Duodenal mucosa (tissue), 2 donors: ENCODE measurements around the gene MLLT1.
"Not testable (repeated sequence)": the region's sequence is repeated elsewhere in the genome, so short reads cannot be mapped to it uniquely, and the experiment has no call there.

Experiments
- H3K27ac ChIP-seq: one replicate; pipeline ENCODE4 v1.7.0; 2013; ENCODE audit warnings: low read depth, low read length
- H3K27me3 ChIP-seq, 2 donors: one replicate each; pipeline ENCODE4 v1.7.0; 2013; ENCODE audit warnings: low read length in 2 of 2, control low read depth in 1 of 2; ENCODE audit not compliant: insufficient read depth in 2 of 2, control insufficient read depth in 1 of 2
- H3K36me3 ChIP-seq, 2 donors: one replicate each; pipeline ENCODE4 v1.7.0; 2013; ENCODE audit warnings: low read length in 2 of 2, control low read depth in 1 of 2; ENCODE audit not compliant: insufficient read depth in 2 of 2, control insufficient read depth in 1 of 2
- H3K4me1 ChIP-seq, 2 donors: one replicate each; pipeline ENCODE4 v1.7.0; 2013; ENCODE audit warnings: low read length in 2 of 2, control low read depth in 1 of 2; ENCODE audit not compliant: insufficient read depth in 2 of 2, control insufficient read depth in 1 of 2
- H3K4me3 ChIP-seq, 2 donors: one replicate each; pipeline ENCODE4 v1.7.0; 2013; ENCODE audit warnings: low read length in 2 of 2, low read depth in 1 of 2
- H3K9ac ChIP-seq, 2 donors: one replicate each; pipeline ENCODE4 v1.7.0; 2013; ENCODE audit warnings: low read length in 2 of 2, low read depth in 1 of 2
- H3K9me3 ChIP-seq, 2 donors: one replicate each; pipeline ENCODE4 v1.7.0; 2013; ENCODE audit warnings: low read length in 2 of 2, control low read depth in 1 of 2; ENCODE audit not compliant: control insufficient read depth in 1 of 2

Gene MLLT1, protein sequence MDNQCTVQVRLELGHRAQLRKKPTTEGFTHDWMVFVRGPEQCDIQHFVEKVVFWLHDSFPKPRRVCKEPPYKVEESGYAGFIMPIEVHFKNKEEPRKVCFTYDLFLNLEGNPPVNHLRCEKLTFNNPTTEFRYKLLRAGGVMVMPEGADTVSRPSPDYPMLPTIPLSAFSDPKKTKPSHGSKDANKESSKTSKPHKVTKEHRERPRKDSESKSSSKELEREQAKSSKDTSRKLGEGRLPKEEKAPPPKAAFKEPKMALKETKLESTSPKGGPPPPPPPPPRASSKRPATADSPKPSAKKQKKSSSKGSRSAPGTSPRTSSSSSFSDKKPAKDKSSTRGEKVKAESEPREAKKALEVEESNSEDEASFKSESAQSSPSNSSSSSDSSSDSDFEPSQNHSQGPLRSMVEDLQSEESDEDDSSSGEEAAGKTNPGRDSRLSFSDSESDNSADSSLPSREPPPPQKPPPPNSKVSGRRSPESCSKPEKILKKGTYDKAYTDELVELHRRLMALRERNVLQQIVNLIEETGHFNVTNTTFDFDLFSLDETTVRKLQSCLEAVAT

DNA sequence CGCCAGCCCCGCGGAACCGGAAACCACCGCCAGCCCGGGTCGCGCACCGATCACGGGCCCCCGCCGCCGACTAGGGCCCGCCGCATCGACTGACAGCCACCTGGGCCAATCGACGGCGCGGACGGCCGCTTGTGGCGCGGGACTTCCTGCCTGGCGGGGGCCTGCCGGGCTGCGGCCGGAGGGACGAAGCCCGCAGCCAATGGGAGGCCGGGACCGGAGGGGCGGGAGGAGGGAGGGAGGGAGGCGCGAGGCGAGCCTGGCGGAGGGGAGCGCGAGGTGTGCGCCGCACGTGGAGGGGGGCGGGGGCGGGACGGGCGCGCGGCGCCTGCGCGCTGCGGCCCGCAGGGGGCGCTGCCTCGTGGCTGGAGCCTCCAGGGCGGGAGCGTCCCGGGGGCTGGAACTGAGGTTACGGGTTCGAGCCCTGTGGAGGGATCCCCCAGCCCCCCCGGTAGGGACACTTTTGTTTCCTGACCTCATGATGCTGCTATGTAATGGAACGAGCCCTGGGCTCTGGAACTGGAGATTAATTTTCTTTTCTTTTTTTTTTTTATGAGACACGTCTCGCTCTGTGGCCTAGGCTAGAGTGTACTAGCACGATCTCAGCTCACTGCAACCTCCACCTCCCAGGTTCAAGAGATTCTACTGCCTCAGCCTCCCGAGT is at the start of gene MLLT1:
Gene MLLT1, minus strand, starts transcription at position 45 of the 661 bp plus-strand sequence. CDS start 191 bp downstream, outside the sequence.
- H3K4me3 ChIP-seq = peak within 1 kb of the TSS; percentile 75 to 81
- H3K4me1 ChIP-seq = peaks cover 29 to 36% of the 10 kb centered on the region in 2 donors
- peak within 1 kb of the TSS; percentile 42 for H3K27ac ChIP-seq
- peaks cover 0 to 7% of the 10 kb centered on the region in 2 donors for H3K36me3 ChIP-seq
- H3K9ac ChIP-seq = peak within 1 kb of the TSS; percentile 66
- H3K27me3 ChIP-seq = no peaks in the 10 kb centered on the region
- no peaks in the 10 kb centered on the region for H3K9me3 ChIP-seq

DNA sequence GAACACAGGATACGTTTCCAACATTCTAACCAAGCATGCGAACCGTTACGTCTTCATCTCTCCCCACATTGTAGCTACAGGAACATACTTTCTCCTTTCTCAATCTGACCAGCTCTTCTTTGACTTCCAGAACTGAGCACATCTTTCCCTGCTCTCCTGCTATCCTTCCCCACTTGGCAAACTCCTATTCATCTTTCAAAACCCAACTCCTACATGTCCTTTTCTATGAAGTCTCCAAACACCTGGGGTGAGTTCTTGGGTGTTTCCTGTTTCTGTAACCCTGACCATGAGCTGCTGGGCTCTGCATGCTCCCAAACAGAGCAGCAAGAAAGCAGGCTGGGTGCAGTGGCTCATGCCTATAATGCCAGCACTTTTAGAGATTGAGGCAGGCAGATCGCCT is 47.0 kb upstream of the MLLT1 start:
- H3K27me3 ChIP-seq = no peaks in the 10 kb centered on the region
- H3K36me3 ChIP-seq = no peaks in the 10 kb centered on the region
- no peak overlapping the region for H3K9ac ChIP-seq
- no peaks in the 10 kb centered on the region for H3K9me3 ChIP-seq
- H3K4me3 ChIP-seq = no peak overlapping the region
- no peaks in the 10 kb centered on the region for H3K4me1 ChIP-seq
- H3K27ac ChIP-seq = no peak overlapping the region

DNA sequence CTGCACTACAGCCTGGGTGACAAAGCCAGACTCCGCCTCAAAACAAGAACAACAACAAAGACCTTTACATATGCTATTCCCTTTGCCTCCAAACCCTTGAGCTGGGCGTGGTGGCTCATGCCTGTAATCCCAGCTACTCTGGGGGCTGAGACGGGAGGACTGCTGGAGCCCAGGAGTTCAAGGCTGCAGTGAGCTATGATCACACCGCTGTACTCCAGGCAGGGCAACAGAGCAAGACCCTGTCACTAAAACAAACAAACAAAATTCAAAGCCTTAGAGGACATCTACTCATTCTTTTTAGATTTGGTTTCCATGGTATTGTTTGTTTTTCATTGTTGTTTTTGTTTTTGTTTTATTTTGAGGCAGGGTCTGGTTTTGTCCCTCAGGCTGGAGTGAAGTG is 45.8 kb upstream of the MLLT1 start:
- no peaks in the 10 kb centered on the region for H3K36me3 ChIP-seq
- H3K4me3 ChIP-seq = no peak overlapping the region
- no peaks in the 10 kb centered on the region for H3K4me1 ChIP-seq
- H3K27me3 ChIP-seq = no peaks in the 10 kb centered on the region
- H3K9ac ChIP-seq = no peak overlapping the region
- H3K9me3 ChIP-seq = no peaks in the 10 kb centered on the region
- no peak overlapping the region for H3K27ac ChIP-seq

DNA sequence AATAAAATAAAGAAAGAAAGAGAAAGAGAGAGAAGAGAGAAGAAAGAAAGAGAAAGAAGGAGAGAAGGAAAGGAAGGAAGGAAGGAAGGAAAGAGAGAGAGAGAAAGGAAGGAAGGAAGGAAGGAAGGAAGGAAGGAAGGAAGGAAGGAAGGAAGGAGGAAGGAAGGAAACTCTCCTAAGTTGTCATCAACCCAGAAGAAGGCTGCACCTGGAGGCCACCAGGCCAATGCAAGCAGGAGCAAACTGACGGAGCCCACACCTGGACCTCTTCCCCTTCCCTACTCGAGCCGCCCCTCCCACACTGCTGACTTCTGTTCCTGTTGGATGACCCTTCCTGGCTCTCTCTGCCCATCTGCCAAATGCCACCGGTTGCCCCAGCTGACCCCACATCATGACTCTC is 45.0 kb upstream of the MLLT1 start:
- Histone ChIP-seq H3K4me3 (no peak overlapping the region), H3K4me1 (no peaks in the 10 kb centered on the region), H3K9me3 (no peaks in the 10 kb centered on the region), H3K36me3 (no peaks in the 10 kb centered on the region), H3K9ac (no peak overlapping the region), H3K27ac (no peak overlapping the region), H3K27me3 (no peaks in the 10 kb centered on the region)

DNA sequence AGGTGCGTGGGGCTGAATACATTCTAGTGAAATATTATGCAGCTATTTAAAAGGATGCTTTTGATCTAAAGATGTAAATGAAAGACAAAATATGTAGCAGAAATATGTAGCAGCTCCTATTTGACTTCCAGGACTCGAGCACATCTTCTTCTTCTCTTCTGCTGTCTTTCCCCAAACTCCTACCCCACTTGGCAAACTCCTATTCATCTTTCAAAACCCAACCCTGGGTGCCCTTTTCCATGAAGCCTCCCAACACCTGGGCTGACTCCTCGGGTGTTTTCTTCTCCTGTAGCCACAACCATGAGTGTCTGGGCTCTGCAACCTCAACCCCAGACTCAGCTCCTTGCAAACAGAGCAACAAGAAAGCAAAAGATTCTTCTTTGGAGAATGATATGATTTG is 42.5 kb upstream of the MLLT1 start:
- Histone ChIP-seq H3K4me1 (no peaks in the 10 kb centered on the region), H3K9ac (no peak overlapping the region)

DNA sequence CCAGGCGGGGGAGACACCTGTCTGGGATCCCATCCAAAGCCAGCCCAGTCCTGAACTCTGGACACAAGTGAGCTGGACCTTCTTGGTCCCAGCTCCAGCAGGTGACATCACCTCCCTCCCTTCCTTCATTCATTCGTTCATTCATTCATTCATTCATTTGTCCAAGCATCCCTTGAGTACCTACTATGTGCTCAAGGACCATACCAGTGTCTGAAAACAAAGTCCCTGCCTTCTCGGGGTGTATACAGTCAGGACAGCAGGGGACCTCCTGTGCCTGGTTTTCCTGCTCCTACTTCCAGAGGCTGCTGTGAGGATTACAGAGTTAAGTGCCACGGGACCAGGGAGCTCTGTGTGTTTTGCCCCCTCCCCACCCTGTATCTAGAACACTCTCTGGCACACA is 39.6 kb upstream of the MLLT1 start:
- Histone ChIP-seq H3K27me3 (no peaks in the 10 kb centered on the region), H3K4me1 (no peaks in the 10 kb centered on the region), H3K4me3 (no peak overlapping the region), H3K9me3 (no peaks in the 10 kb centered on the region), H3K36me3 (no peaks in the 10 kb centered on the region), H3K9ac (no peak overlapping the region), H3K27ac (no peak overlapping the region)

More for the DNA sequence above, 42.5 kb upstream of the MLLT1 start:
- Histone ChIP-seq H3K36me3 (no peaks in the 10 kb centered on the region), H3K9me3 (no peaks in the 10 kb centered on the region), H3K4me3 (no peak overlapping the region), H3K27me3 (no peaks in the 10 kb centered on the region), H3K27ac (no peak overlapping the region)

DNA sequence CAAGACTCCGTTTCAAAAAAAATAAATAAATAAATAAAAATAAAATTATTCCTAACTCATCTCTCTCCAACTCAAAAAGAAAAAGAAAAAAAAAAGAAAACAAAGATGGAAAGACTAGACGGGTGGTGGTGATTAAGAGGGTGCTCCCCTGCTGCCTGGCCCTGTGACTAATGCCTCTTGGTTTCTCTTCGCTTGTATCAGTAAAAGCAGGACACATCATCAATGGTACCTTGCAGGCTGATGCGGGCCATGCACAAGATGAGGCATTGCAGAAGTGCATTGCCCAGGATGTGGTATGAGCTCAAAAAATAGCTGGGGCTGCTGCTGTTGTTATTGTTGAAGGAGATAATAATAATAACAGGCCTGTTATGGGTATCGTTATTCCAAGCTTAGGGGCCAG is 39.0 kb upstream of the MLLT1 start:
- H3K27ac ChIP-seq = no peak overlapping the region
- no peaks in the 10 kb centered on the region for H3K36me3 ChIP-seq
- no peaks in the 10 kb centered on the region for H3K9me3 ChIP-seq
- no peak overlapping the region for H3K9ac ChIP-seq
- no peak overlapping the region for H3K4me3 ChIP-seq
- no peaks in the 10 kb centered on the region for H3K27me3 ChIP-seq
- no peaks in the 10 kb centered on the region for H3K4me1 ChIP-seq

DNA sequence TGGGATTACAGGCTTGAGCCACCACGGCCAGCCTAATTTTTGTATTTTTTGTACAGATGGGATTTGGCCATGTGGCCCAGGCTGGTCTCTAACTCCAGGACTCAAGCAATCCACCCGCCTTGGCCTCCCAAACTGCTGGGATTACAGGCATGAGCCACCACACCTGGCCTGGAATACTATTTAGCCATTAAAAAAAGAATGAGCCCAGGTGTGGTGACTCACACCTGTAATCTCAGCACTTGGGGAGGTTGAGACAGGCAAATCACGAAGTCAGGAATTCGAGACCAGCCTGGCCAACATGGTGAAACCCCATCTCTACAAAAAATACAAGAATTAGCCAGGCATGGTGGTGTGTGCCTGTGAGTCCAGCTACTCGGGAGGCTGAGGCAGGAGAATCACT is 35.9 kb upstream of the MLLT1 start:
- not testable (repeated sequence) for H3K4me3 ChIP-seq, H3K4me1 ChIP-seq, H3K9me3 ChIP-seq, H3K9ac ChIP-seq, H3K27me3 ChIP-seq, H3K27ac ChIP-seq, H3K36me3 ChIP-seq

DNA sequence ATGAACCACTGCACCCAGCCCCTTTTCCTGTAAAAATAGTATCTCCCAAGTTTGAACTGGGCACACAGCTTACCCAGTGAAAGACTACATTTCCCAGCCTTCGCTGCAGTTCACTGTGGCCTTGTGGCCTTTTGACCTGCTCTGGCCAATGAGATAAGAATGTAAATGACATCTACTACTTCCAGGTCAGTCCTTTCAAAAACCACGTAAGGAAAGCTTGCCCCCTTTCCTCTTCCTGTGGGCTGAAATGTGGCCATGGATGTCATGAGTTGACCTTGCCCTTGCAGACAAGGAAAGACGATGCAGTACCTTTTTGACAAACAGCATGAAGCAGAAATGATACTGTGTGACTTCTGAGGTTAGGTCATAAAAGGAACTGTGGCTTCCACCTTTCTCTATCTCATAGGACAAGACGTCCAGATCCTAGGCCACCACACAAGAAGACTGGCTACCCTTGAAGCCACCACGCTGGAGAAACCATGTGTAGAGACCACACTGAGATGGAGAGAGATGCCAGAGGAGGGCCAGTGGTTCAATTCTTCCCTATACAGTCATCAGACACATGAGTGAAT is 33.7 kb upstream of the MLLT1 start:
- Histone ChIP-seq H3K36me3 (no peaks in the 10 kb centered on the region), H3K9me3 (peaks cover 0 to 4% of the 10 kb centered on the region in 2 donors), H3K4me1 (no peaks in the 10 kb centered on the region), H3K4me3 (no peak overlapping the region), H3K9ac (no peak overlapping the region), H3K27me3 (no peaks in the 10 kb centered on the region), H3K27ac (no peak overlapping the region)

DNA sequence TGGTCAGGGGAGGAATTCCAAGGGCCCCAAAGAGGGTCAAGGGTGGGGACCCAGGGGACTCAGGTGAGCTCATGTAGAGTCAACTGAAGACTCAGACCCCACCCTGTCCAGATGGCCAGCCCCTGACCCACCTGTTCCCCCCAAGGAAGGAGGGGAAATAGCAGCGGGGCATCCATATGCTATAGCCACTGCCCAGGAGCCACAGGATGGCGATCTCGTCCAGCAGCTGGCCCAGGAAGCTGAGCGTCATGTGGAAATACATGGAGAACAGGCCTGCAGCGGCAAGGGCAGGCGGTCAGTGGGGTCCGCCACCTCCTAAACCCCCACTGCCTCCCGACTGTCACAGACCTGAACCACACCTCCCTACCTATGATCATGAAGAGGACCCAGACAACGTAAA is 32.2 kb upstream of the MLLT1 start:
- Histone ChIP-seq H3K4me1 (no peaks in the 10 kb centered on the region), H3K4me3 (no peak overlapping the region)

More for the DNA sequence above, 32.2 kb upstream of the MLLT1 start:
- no peaks in the 10 kb centered on the region for H3K36me3 ChIP-seq
- H3K27me3 ChIP-seq = no peaks in the 10 kb centered on the region
- no peak overlapping the region for H3K27ac ChIP-seq
- peaks cover 0 to 4% of the 10 kb centered on the region in 2 donors for H3K9me3 ChIP-seq
- H3K9ac ChIP-seq = no peak overlapping the region
